Measurements from ENCODE around the gene ELK1. TPM values are rescaled to one million over a fixed set of nuclear protein-coding genes. Genes with fewer than 3 reads are reported as not detected.
A peak's percentile ranks its signal among the peaks of the same experiment; 100 is the strongest.

Gene ELK1
- total and polyA plus RNA-seq, 10 of the 15 experiments (the other 5 are each of a cell fraction or from before 2014, with no cell fraction given) = 4.1 to 55.5 (median 32.9) TPM

DNA sequence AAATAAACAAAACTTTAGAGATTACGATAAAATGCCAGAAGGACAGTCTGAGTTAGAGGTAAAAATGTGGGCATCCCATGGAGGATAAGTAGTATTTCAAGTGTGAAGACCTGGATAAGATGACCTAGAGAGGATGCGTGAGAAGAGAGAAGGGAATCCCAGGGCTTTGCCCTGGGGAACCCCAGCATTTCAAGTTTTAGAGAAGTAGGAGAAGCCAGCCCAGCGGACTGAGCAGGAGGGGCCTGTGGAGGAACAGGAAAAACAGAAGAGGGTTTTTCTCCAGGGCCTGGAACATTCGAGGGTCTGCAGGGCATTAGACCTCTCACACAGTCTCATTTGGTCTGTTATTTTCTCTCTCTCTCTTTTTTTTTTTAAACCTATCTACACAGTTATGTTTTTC is 17.7 kb downstream of the ELK1 start:
- ChIA-PET SMC1A (ENCODE audit: uncharacterized antibody, unreplicated experiment) (no interaction called here), CTCF (no interaction called here), POLR2A (interaction anchor here (0.6 kb wide), 1 partner anchor 17 kb away, joined by 4 read pairs; the partner anchor contains the start of gene ELK1), RAD21 (ENCODE audit: unreplicated experiment) (no interaction called here)
- Histone ChIP-seq H3K79me2 (ENCODE audit: control insufficient read depth, insufficient read depth, low read length) (no peaks in the 10 kb centered on the region), H3K36me3 (ENCODE audit: control insufficient read depth in 2 of 2, insufficient read depth in 2 of 2, low read length in 1 of 2) (peaks cover 0 to 4% of the 10 kb centered on the region in 2 experiments; a peak in 3 of 4 replicates), H3K4me3 (no peak overlapping the region), H3K27ac (ENCODE audit: control insufficient read depth, insufficient read depth) (peak overlapping the region; percentile 87), H3K27me3 (replicated peaks in 1 of 2; ENCODE audit: control insufficient read depth in 2 of 2, insufficient read depth in 2 of 2, low read length in 1 of 2) (no peaks in the 10 kb centered on the region), H3K4me2 (ENCODE audit: control insufficient read depth, insufficient read depth) (no peak overlapping the region), H3K9me3 (replicated peaks; ENCODE audit: control insufficient read depth, insufficient read depth, low read length) (no peaks in the 10 kb centered on the region), H3K4me1 (ENCODE audit: control insufficient read depth, insufficient read depth, low read length) (peaks cover 33% of the 10 kb centered on the region), H2AFZ (ENCODE audit: control insufficient read depth, low read depth, low read length) (no peak overlapping the region), H4K20me1 (ENCODE audit: control insufficient read depth, insufficient read depth) (no peaks in the 10 kb centered on the region), H3K9ac (ENCODE audit: control insufficient read depth, insufficient read depth, low read length) (no peak overlapping the region)
- FAIRE-seq (no peak), ATAC-seq (no peak), DNase-seq (ENCODE audit: low read depth, low spot score) (no peak)
- 20% methylated on average over 4 of the region's 4 CpGs for WGBS (ENCODE audit: insufficient coverage, insufficient replicate concordance, low lambda C conversion rate, missing lambda C conversion rate)
- no TSS peak for BruUV-seq (replicated peaks)
- intact Hi-C loops (cut with micrococcal nuclease; ENCODE audit: unreplicated experiment) (loop anchor here (10.0 kb wide), 1 partner anchor 148 kb away; the partner anchor contains the start of gene ZNF41), in situ Hi-C loops (cut with MboI) (no loop called here)
- TF ChIP-seq SPI1 (IDR thresholded peaks at IDR 0.05; ENCODE audit: borderline replicate concordance, insufficient read depth, low read depth, low read length) = peak; percentile 48; the same call in 1 of the 2 replicates
- no peak for TF ChIP-seq CHD2 (IDR thresholded peaks at IDR 0.05; ENCODE audit: borderline replicate concordance, low read depth, low read length)
- TF ChIP-seq, protein P1, sequence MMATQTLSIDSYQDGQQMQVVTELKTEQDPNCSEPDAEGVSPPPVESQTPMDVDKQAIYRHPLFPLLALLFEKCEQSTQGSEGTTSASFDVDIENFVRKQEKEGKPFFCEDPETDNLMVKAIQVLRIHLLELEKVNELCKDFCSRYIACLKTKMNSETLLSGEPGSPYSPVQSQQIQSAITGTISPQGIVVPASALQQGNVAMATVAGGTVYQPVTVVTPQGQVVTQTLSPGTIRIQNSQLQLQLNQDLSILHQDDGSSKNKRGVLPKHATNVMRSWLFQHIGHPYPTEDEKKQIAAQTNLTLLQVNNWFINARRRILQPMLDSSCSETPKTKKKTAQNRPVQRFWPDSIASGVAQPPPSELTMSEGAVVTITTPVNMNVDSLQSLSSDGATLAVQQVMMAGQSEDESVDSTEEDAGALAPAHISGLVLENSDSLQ (IDR thresholded peaks at IDR 0.05) = no peak
- TF ChIP-seq SIX5 (IDR thresholded peaks at IDR 0.05; ENCODE audit: low read depth, low read length, severe bottlenecking) = no peak
- TF ChIP-seq CEBPB (IDR thresholded peaks at IDR 0.05; ENCODE audit: borderline replicate concordance in 1 of 2, low read depth in 2 of 2, low read length in 2 of 2) = no peak
- peak; percentile 25; the same call in 1 of the 2 replicates for TF ChIP-seq NFIC (IDR thresholded peaks at IDR 0.05; ENCODE audit: low read depth, low read length)
- no peak for TF ChIP-seq WRNIP1 (IDR thresholded peaks at IDR 0.05; ENCODE audit: borderline replicate concordance, low read depth, low read length)
- TF ChIP-seq KLF5 (IDR thresholded peaks at IDR 0.05; ENCODE audit: partially characterized antibody) = no peak
- TF ChIP-seq FOXM1 (IDR thresholded peaks at IDR 0.05; ENCODE audit: low read depth, low read length) = no peak
- TF ChIP-seq TBL1XR1 (IDR thresholded peaks at IDR 0.05; ENCODE audit: low read depth, low read length) = no peak
- no peak for TF ChIP-seq RBBP5 (conservative IDR thresholded peaks at IDR 0.05)
- TF ChIP-seq SMARCA5 (IDR thresholded peaks at IDR 0.05) = no peak
- TF ChIP-seq IKZF2 (IDR thresholded peaks at IDR 0.05) = peak in 1 of 2 experiments; percentile 35; a peak in 1 of 4 replicates
- no peak for TF ChIP-seq SUPT20H (IDR thresholded peaks at IDR 0.05; ENCODE audit: borderline replicate concordance, control insufficient read depth, low read depth, low read length)
- peak; percentile 45 for TF ChIP-seq EED (IDR thresholded peaks at IDR 0.05; ENCODE audit: low read depth)
- no peak for TF ChIP-seq MTA2 (IDR thresholded peaks at IDR 0.05; ENCODE audit: low read depth)
- TF ChIP-seq RELB (IDR thresholded peaks at IDR 0.05; ENCODE audit: low read depth) = 0 out of 2 replicates have a peak, but pooled peaks have one; percentile 28
- peak; percentile 35 for TF ChIP-seq IKZF1 (conservative IDR thresholded peaks at IDR 0.05)
- 0 out of 4 replicates have a peak, but pooled peaks of 1 of the 2 experiments have one; percentile 17 for TF ChIP-seq EP300 (IDR thresholded peaks at IDR 0.05; ENCODE audit: borderline replicate concordance in 1 of 2, control insufficient read depth in 1 of 2, low read depth in 2 of 2, low read length in 2 of 2)
- peak; percentile 75 for TF ChIP-seq MEF2B (IDR thresholded peaks at IDR 0.05; ENCODE audit: partially characterized antibody, poor library complexity, severe bottlenecking)
- TF ChIP-seq SP1 (IDR thresholded peaks at IDR 0.05; ENCODE audit: low read depth, low read length) = no peak
